Stimulated activated naive CD8-positive, alpha-beta T cell treated with anti-CD3 and anti-CD28 coated beads, Interleukin-15, Interleukin-2, amounts not matched to agents 100 ng/mL and 50 ng/mL, for 24 hours (primary cell): ENCODE data around the gene GLMP.

ENCODE experiments used
- H3K27ac Mint-ChIP-seq: one replicate; pipeline ENCODE4 v1.8.0; 2021; ENCODE audit warnings: mild to moderate bottlenecking, mixed read lengths
- H3K27me3 Mint-ChIP-seq: one replicate; pipeline ENCODE4 v1.8.0; 2021; ENCODE audit warnings: mixed read lengths
- H3K36me3 Mint-ChIP-seq: one replicate; pipeline ENCODE4 v1.8.0; 2021; ENCODE audit warnings: low read depth, mixed read lengths
- H3K4me1 Mint-ChIP-seq: one replicate; pipeline ENCODE4 v1.8.0; 2021; ENCODE audit warnings: low read depth, mixed read lengths
- H3K4me3 Mint-ChIP-seq: one replicate; pipeline ENCODE4 v1.8.0; 2021; ENCODE audit warnings: mild to moderate bottlenecking, mixed read lengths
- H3K9me3 Mint-ChIP-seq: one replicate; pipeline ENCODE4 v1.8.0; 2021; ENCODE audit warnings: mixed read lengths

Gene GLMP

GRCh38 chr1:156303241-156303640 lies 7.8 kb upstream of the GLMP start:
- no peak overlapping the region for H3K27ac Mint-ChIP-seq
- peaks cover 29% of the 10 kb centered on the region for H3K36me3 Mint-ChIP-seq
- H3K27me3 Mint-ChIP-seq = no peaks in the 10 kb centered on the region
- no peak overlapping the region for H3K4me3 Mint-ChIP-seq
- no peaks in the 10 kb centered on the region for H3K9me3 Mint-ChIP-seq
- H3K4me1 Mint-ChIP-seq = no peaks in the 10 kb centered on the region

DNA sequence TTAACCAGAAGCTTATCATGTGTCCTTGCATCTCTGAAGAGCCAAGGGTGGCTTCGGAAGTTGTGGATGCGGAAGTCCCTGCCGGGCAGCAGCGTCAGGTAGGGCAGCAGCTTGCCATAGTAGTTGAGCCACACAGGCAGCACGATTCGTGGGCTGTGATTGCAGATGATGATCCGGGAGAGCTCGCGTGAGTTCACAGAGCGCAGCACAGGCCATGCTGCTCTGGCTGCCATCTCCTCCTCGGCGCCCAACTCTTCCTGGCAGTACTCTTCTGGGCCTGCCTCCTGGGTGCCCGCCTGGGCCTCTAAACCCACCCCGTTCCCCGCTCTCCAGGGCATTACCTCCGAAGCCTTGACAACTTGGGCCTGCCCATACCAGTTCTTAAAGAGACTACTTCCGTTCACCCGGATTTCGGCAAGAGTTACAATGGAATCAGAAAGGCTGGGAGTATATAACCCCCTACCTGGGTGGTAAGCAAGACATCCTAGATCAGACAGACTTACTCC lies 3.4 kb upstream of the GLMP start, which contains the start of gene VHLL:
Gene VHLL, minus strand, starts transcription at position 456 of the 506 bp plus-strand sequence. Its CDS starts 118 bp downstream, at position 338.
- H3K36me3 Mint-ChIP-seq = peaks cover 4% of the 10 kb centered on the region
- peaks cover 20% of the 10 kb centered on the region for H3K4me1 Mint-ChIP-seq
- no peak within 1 kb of the TSS for H3K27ac Mint-ChIP-seq
- no peak within 1 kb of the TSS for H3K4me3 Mint-ChIP-seq
- H3K27me3 Mint-ChIP-seq = no peaks in the 10 kb centered on the region
- H3K9me3 Mint-ChIP-seq = no peaks in the 10 kb centered on the region

DNA sequence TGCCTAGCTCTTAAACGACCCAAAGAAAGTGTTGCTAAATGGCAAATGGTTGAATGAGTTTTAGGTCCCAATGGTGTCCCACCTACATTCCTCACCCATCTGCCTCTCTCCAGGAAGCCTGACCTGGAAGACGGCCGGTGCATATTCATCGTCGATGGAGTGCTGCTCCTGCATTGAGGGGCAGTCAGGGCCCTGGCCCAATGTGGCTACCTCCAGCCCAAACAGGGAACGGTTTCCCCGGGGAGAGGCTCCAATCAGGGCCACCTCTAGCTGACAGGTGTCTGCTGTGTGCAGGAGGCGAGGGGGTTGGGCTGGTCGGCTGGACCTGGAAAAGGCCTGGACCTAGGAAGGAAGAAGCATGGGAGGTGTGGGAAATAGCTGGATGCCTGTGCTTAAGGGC lies 1.6 kb downstream of the GLMP start:
- Mint-ChIP-seq H3K27me3 (no peaks in the 10 kb centered on the region), H3K9me3 (no peaks in the 10 kb centered on the region), H3K4me3 (no peak overlapping the region), H3K27ac (no peak overlapping the region), H3K36me3 (peaks cover 22% of the 10 kb centered on the region), H3K4me1 (peaks cover 20% of the 10 kb centered on the region)

GRCh38 chr1:156293098-156293434 lies 2.4 kb downstream of the GLMP start:
- Mint-ChIP-seq H3K4me3 (no peak overlapping the region), H3K27ac (no peak overlapping the region)

GRCh38 chr1:156291226-156292061 lies 4.0 kb downstream of the GLMP start:
- Mint-ChIP-seq H3K27me3 (no peaks in the 10 kb centered on the region), H3K4me3 (peak overlapping the region; percentile 53), H3K27ac (no peak overlapping the region), H3K4me1 (peaks cover 20% of the 10 kb centered on the region), H3K9me3 (no peaks in the 10 kb centered on the region), H3K36me3 (peaks cover 27% of the 10 kb centered on the region)

More at GRCh38 chr1:156293098-156293434, 2.4 kb downstream of the GLMP start:
- Mint-ChIP-seq H3K4me1 (peaks cover 20% of the 10 kb centered on the region), H3K9me3 (no peaks in the 10 kb centered on the region), H3K27me3 (no peaks in the 10 kb centered on the region), H3K36me3 (peaks cover 26% of the 10 kb centered on the region)

DNA sequence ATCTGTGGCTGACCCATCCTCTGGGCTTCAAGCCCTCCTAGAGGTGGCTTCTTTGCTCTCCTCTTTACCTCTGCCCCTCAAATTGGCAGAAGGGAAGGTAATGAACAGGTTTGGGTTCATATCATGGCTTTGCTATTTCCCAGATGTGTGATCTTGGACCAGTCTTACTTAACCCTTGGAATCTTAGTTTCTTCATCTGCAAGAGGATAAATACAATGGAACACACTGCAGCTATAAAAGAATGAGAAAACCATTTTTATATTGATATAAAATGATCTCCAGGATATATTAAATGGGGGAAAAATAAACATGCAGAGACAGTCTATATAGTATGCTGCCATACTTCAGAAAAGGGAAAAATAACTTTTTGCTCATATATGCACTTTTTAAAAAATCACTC lies 5.6 kb downstream of the GLMP start:
- no peaks in the 10 kb centered on the region for H3K9me3 Mint-ChIP-seq
- no peaks in the 10 kb centered on the region for H3K27me3 Mint-ChIP-seq
- H3K4me3 Mint-ChIP-seq = no peak overlapping the region
- peaks cover 7% of the 10 kb centered on the region for H3K4me1 Mint-ChIP-seq
- peak overlapping the region; percentile 6 for H3K27ac Mint-ChIP-seq
- H3K36me3 Mint-ChIP-seq = peaks cover 32% of the 10 kb centered on the region

GRCh38 chr1:156286061-156286460 lies 9.4 kb downstream of the GLMP start:
- H3K4me1 Mint-ChIP-seq = peaks cover 27% of the 10 kb centered on the region
- H3K36me3 Mint-ChIP-seq = peaks cover 30% of the 10 kb centered on the region
- H3K27ac Mint-ChIP-seq = no peak overlapping the region
- no peaks in the 10 kb centered on the region for H3K9me3 Mint-ChIP-seq
- no peak overlapping the region for H3K4me3 Mint-ChIP-seq
- no peaks in the 10 kb centered on the region for H3K27me3 Mint-ChIP-seq

DNA sequence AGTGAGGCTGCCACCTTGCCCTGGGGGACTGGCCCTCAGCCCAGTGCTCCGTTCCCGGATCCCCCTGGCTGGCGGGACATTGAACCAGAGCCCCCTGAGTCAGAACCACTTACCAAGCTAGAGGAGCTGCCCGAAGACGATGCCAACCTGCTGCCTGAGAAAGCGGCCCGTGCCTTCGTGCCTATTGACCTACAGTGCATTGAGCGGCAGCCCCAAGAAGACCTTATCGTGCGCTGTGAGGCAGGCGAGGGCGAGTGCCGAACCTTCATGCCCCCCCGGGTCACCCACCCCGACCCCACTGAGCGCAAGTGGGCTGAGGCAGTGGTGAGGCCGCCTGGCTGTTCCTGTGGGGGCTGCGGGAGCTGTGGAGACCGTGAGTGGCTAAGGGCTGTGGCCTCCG lies 10.0 kb downstream of the GLMP start:
- no peak overlapping the region for H3K27ac Mint-ChIP-seq
- H3K36me3 Mint-ChIP-seq = peaks cover 35% of the 10 kb centered on the region
- H3K9me3 Mint-ChIP-seq = no peaks in the 10 kb centered on the region
- peaks cover 34% of the 10 kb centered on the region for H3K4me1 Mint-ChIP-seq
- H3K4me3 Mint-ChIP-seq = no peak overlapping the region
- H3K27me3 Mint-ChIP-seq = no peaks in the 10 kb centered on the region

GRCh38 chr1:156284757-156285156 lies 10.7 kb downstream of the GLMP start:
- no peaks in the 10 kb centered on the region for H3K27me3 Mint-ChIP-seq
- H3K27ac Mint-ChIP-seq = no peak overlapping the region
- peaks cover 40% of the 10 kb centered on the region for H3K4me1 Mint-ChIP-seq
- peaks cover 35% of the 10 kb centered on the region for H3K36me3 Mint-ChIP-seq
- H3K9me3 Mint-ChIP-seq = no peaks in the 10 kb centered on the region
- no peak overlapping the region for H3K4me3 Mint-ChIP-seq

DNA sequence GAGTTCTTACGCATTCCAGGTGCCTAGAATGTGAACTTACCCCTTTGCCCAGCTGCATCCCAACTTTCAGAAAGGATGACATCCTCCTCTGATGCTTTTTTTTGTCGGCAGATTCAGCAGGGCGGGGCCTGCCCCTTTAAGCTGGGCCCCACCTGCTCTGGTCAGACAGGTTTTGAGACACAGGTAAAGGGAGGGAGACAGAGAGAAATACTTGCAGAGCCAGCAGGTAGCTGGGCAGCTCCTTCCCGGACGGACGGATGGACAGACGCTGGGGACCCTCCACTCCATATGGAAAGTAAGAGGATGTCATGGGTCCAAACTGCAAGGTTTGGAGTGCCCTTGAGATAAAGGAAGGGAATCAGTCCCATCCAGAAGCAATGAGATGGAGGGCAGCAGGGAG lies 11.4 kb downstream of the GLMP start, which contains the start of gene TMEM79:
Gene TMEM79, plus strand, starts transcription at position 214 of the 400 bp plus-strand sequence. CDS start 902 bp downstream, outside the sequence.
- peaks cover 37% of the 10 kb centered on the region for H3K36me3 Mint-ChIP-seq
- H3K4me3 Mint-ChIP-seq = peak within 1 kb of the TSS; percentile 96
- peak within 1 kb of the TSS; percentile 98 for H3K27ac Mint-ChIP-seq
- H3K4me1 Mint-ChIP-seq = peaks cover 46% of the 10 kb centered on the region
- H3K9me3 Mint-ChIP-seq = no peaks in the 10 kb centered on the region
- no peaks in the 10 kb centered on the region for H3K27me3 Mint-ChIP-seq

- no peaks in the 10 kb centered on the region for H3K27me3 Mint-ChIP-seq
- H3K4me1 Mint-ChIP-seq = peaks cover 46% of the 10 kb centered on the region
- no peaks in the 10 kb centered on the region for H3K9me3 Mint-ChIP-seq
- peaks cover 36% of the 10 kb centered on the region for H3K36me3 Mint-ChIP-seq
- H3K27ac Mint-ChIP-seq = peak overlapping the region; percentile 98
- peak overlapping the region; percentile 96 for H3K4me3 Mint-ChIP-seq
These were observed 12.0 kb downstream of the GLMP start for GRCh38 chr1:156283521-156283920.

DNA sequence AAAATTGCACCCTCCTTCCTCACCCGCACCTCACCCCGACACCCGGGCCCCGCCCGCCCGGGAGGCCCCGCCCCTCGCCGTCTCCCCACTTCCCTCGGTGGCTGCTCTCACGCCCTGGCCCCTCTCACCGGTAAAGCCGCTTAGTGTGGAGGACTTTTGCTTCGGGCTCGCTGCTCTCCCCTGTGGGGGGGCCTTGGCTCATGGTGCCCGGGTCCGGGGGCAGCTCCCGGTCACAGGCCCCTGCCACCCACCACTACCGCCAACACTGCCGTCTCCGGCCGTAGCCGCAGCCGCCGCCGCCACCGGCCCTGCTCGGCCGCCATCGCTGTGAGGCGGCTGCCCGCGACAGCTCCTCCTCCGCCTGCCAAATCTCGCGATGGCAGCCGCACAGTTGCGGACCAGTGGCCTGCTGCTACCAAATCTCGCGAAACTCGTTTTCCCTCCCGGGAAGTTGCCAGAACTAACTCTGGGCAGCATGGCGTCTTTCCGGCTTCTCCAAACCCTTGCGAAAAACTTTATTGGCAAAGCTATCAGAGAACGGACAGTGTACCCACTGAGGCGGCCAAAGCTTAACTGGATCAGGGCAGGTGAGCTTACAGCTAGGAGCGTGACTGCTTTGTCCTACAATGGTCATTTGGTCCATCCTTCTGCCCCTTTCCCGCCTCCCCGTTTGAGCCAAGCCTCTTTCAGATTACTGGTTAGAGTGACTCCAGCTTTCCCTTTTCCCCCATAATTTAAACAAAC lies 12.8 kb downstream of the GLMP start, which contains the start of gene SMG5:
Gene SMG5, minus strand, starts transcription at position 347 of the 744 bp plus-strand sequence. Its CDS starts 145 bp downstream, at position 202.
- H3K9me3 Mint-ChIP-seq = no peaks in the 10 kb centered on the region
- H3K36me3 Mint-ChIP-seq = peaks cover 44% of the 10 kb centered on the region
- H3K27me3 Mint-ChIP-seq = no peaks in the 10 kb centered on the region
- H3K4me1 Mint-ChIP-seq = peaks cover 46% of the 10 kb centered on the region
- H3K27ac Mint-ChIP-seq = peak within 1 kb of the TSS; percentile 98
- H3K4me3 Mint-ChIP-seq = peak within 1 kb of the TSS; percentile 96

DNA sequence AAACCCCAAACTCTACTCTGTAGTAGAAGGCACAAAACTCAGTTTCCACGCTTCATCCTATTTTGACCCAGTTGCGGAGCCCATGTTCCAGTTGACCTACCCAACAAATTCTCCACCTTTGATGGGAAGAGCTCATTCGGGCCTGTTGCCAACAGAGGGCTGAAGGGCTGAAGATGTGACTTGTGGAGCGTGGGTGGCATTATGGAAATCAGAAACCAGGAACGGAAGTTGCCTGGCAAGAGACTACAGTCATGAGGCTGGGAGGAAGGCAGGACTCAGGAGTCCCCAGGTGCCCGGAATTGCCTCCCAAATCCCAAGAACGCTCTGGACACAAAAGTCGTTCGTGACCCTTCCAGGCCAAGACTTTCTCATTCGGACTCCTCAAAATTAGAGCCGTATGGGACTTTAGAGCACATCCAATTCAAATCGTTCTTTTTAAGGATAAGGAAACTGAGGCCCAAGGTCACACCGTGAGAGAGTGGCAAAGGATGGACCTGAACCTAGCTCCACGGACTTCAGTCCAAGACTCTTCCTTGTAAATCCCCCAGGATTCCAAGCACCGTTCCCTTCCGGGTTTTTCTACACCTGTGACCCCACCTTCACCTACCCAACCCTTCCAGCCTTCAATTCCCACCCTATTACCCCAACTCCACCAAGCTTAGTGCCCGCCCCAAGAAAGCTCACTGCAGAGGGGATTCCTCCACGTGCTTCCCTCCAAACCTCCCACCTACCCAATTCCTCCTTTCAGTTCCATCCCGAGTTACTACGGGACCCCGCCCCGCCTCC lies 13.6 kb downstream of the GLMP start:
- Mint-ChIP-seq H3K4me1 (peaks cover 46% of the 10 kb centered on the region), H3K36me3 (peaks cover 52% of the 10 kb centered on the region), H3K4me3 (peak overlapping the region; percentile 96), H3K27me3 (no peaks in the 10 kb centered on the region), H3K9me3 (no peaks in the 10 kb centered on the region), H3K27ac (peak overlapping the region; percentile 98)

DNA sequence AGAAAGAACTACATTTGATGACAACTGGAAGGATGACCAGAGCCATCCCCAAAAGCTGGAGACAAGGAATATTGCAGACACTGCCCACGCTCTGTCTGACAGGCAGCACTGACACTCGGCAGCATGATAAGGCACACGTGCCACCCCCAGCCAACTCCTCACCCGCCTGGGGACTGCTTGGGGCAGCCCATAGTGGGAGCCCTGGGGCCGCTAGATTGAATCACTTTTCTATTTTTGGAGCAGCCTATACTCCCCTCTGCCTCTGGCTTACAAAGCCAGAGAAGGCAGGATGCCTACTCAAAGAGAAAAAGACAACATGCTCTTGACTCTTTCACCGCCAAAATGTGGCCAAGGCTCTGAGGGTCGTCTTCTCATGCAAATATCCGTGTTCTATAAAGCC lies 14.2 kb downstream of the GLMP start:
- Mint-ChIP-seq H3K36me3 (peaks cover 55% of the 10 kb centered on the region), H3K4me1 (peaks cover 46% of the 10 kb centered on the region), H3K27ac (peak overlapping the region; percentile 98), H3K4me3 (peak overlapping the region; percentile 96), H3K9me3 (no peaks in the 10 kb centered on the region), H3K27me3 (no peaks in the 10 kb centered on the region)
